ENCODE results near the gene RNF145. TPM values are rescaled to one million over a fixed set of nuclear protein-coding genes. Genes with fewer than 3 reads are reported as not detected.

The RNF145 gene
- total RNA-seq, 1 donor from 2014 or later = 71.0 TPM

GRCh38 chr5:159178978-159179377, 30.4 kb downstream of the RNF145 start:
- H3K27ac Mint-ChIP-seq (ENCODE audit: unreplicated experiment) = no peak overlapping the region
- TF ChIP-seq CTCF (IDR thresholded peaks at IDR 0.05; ENCODE audit: partially characterized antibody, unreplicated experiment) = no peak

GRCh38 chr5:159175547-159175946, 33.8 kb downstream of the RNF145 start:
- Mint-ChIP-seq H3K4me1 (ENCODE audit: low read depth, unreplicated experiment) (no peaks in the 10 kb centered on the region), H3K36me3 (ENCODE audit: unreplicated experiment) (no peaks in the 10 kb centered on the region), H3K4me3 (ENCODE audit: unreplicated experiment) (no peak overlapping the region), H3K27me3 (ENCODE audit: unreplicated experiment) (no peaks in the 10 kb centered on the region), H3K27ac (ENCODE audit: unreplicated experiment) (no peak overlapping the region), H3K9me3 (ENCODE audit: unreplicated experiment) (peaks cover 3% of the 10 kb centered on the region)
- DNase-seq = no peak
- TF ChIP-seq CTCF (IDR thresholded peaks at IDR 0.05; ENCODE audit: partially characterized antibody, unreplicated experiment) = no peak

More at GRCh38 chr5:159178978-159179377, 30.4 kb downstream of the RNF145 start:
- Mint-ChIP-seq H3K36me3 (ENCODE audit: unreplicated experiment) (no peaks in the 10 kb centered on the region), H3K27me3 (ENCODE audit: unreplicated experiment) (no peaks in the 10 kb centered on the region), H3K9me3 (ENCODE audit: unreplicated experiment) (peaks cover 3% of the 10 kb centered on the region), H3K4me3 (ENCODE audit: unreplicated experiment) (no peak overlapping the region), H3K4me1 (ENCODE audit: low read depth, unreplicated experiment) (peaks cover 3% of the 10 kb centered on the region)
- no peak for DNase-seq

- Mint-ChIP-seq H3K27me3 (ENCODE audit: unreplicated experiment) (no peaks in the 10 kb centered on the region), H3K9me3 (ENCODE audit: unreplicated experiment) (no peaks in the 10 kb centered on the region), H3K36me3 (ENCODE audit: unreplicated experiment) (no peaks in the 10 kb centered on the region), H3K27ac (ENCODE audit: unreplicated experiment) (no peak overlapping the region), H3K4me1 (ENCODE audit: low read depth, unreplicated experiment) (no peaks in the 10 kb centered on the region), H3K4me3 (ENCODE audit: unreplicated experiment) (no peak overlapping the region)
- TF ChIP-seq CTCF (IDR thresholded peaks at IDR 0.05; ENCODE audit: partially characterized antibody, unreplicated experiment) = no peak
- DNase-seq = no peak
Observed at GRCh38 chr5:159174511-159175168, 34.7 kb downstream of the RNF145 start.

GRCh38 chr5:159171274-159171673, 38.1 kb downstream of the RNF145 start:
- no peak for TF ChIP-seq CTCF (IDR thresholded peaks at IDR 0.05; ENCODE audit: partially characterized antibody, unreplicated experiment)
- Mint-ChIP-seq H3K4me3 (ENCODE audit: unreplicated experiment) (no peak overlapping the region), H3K36me3 (ENCODE audit: unreplicated experiment) (no peaks in the 10 kb centered on the region), H3K27me3 (ENCODE audit: unreplicated experiment) (no peaks in the 10 kb centered on the region), H3K4me1 (ENCODE audit: low read depth, unreplicated experiment) (no peaks in the 10 kb centered on the region), H3K27ac (ENCODE audit: unreplicated experiment) (no peak overlapping the region), H3K9me3 (ENCODE audit: unreplicated experiment) (no peaks in the 10 kb centered on the region)
- no peak for DNase-seq

GRCh38 chr5:159170021-159170420, 39.3 kb downstream of the RNF145 start:
- Mint-ChIP-seq H3K4me3 (ENCODE audit: unreplicated experiment) (no peak overlapping the region), H3K27me3 (ENCODE audit: unreplicated experiment) (no peaks in the 10 kb centered on the region), H3K4me1 (ENCODE audit: low read depth, unreplicated experiment) (no peaks in the 10 kb centered on the region), H3K27ac (ENCODE audit: unreplicated experiment) (no peak overlapping the region), H3K9me3 (ENCODE audit: unreplicated experiment) (no peaks in the 10 kb centered on the region), H3K36me3 (ENCODE audit: unreplicated experiment) (no peaks in the 10 kb centered on the region)
- TF ChIP-seq CTCF (IDR thresholded peaks at IDR 0.05; ENCODE audit: partially characterized antibody, unreplicated experiment) = no peak
- no peak for DNase-seq
